HG03095 (cell line): ENCODE results near the gene CCL1.

Source experiments
- ATAC-seq: cut with Tn5 transposase; IDR thresholded peaks from one replicate; pipeline ENCODE4 v1.9.1; 2021; ENCODE audit warnings: moderate library complexity; ENCODE audit not compliant: unreplicated experiment

Gene CCL1

GRCh38 chr17:34363183-34363661 is at the start of gene CCL1:
CCL1 (minus strand) TSS chr17:34363233; CDS start chr17:34363161, 72 bp downstream.
- no peak for ATAC-seq

GRCh38 chr17:34412534-34412933 is 49.5 kb upstream of the CCL1 start:
- no peak for ATAC-seq

GRCh38 chr17:34411646-34412421 is 48.8 kb upstream of the CCL1 start:
- ATAC-seq = no peak

GRCh38 chr17:34409352-34409751 is 46.3 kb upstream of the CCL1 start:
- no peak for ATAC-seq

DNA sequence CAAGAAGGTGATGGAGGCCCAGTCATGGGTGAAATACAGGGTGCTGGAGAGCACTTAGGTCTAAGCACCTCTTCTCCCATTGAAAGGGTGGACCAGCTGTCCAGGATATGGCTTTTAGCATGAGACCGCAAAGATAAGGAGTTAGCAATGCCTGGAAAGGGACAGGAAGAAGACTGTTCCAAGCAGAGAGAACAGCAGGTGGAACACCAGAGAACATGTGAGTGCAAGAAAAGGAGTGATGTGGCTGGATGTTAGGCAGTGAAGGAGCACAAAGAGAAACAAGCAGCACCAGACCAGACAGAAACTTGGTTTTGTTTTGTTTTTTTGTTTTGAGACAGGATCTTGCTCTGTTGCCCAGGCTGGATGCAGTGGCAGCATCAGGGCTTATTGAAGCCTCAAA is 45.4 kb upstream of the CCL1 start:
- no peak for ATAC-seq

- ATAC-seq = no peak
Measured at GRCh38 chr17:34406226-34406625, 43.2 kb upstream of the CCL1 start.

- ATAC-seq = no peak
Measured at GRCh38 chr17:34403006-34403405, 40.0 kb upstream of the CCL1 start.

- ATAC-seq = no peak
Measured at GRCh38 chr17:34401165-34401564, 38.1 kb upstream of the CCL1 start.

GRCh38 chr17:34400301-34400931 is 37.4 kb upstream of the CCL1 start:
- ATAC-seq = no peak

- ATAC-seq = no peak
Measured at GRCh38 chr17:34399725-34400124, 36.7 kb upstream of the CCL1 start.

DNA sequence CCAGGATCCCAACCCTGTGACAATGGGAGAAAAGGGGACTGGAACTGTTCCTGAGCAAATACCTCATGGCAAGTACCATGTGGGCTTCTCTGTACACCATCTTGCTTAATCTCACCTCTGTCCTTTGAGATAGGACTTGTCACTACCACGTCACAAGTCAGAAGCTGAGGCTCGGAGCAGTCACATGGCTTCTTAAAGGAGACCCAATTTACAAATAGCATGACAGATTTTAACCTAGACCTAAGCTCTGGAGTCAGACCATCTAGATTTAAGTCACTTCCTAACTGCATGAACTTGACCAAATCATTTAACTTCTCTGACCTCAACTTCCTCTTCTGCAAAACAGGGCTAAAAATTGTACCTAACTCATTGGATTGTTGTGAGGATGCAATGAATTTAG is 36.0 kb upstream of the CCL1 start:
- ATAC-seq = no peak

DNA sequence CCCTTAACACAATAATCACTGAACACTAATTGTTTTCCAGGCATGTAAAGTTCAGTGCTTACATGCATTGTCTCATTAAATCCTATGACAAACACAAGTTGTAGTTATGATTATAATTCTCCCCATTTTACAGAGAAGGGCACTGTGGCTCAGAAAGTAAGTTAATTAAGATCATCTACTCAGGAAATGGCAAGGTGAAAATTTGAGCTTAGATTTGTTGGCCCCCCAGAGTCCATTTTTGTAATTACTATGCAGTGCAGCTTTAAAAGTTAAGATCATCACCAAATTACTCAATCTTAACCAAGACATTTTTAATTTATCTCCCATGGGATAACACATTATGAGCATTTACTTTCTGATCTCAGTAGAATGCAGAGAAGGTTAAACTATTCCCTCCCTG is 34.2 kb upstream of the CCL1 start:
- ATAC-seq = no peak

DNA sequence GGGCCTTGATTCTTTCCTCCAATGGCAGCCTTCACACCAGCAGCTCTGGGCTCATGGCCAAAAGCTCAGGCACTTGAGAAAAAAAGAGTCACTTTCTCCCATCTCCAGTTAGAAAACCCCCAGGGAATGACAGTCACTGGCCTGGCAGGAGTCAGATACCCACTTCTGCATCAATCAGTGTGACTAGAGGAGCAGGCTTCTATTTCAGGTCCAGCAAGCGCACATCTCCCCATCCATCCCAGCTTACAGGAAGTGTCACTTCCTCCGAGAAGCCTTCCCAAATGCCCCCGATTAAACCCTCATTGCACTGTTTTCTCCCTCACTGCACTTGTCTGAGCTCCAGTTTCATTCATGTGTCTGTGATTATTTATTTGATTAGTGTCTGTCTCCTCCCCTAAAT is 30.4 kb upstream of the CCL1 start:
- ATAC-seq = no peak

DNA sequence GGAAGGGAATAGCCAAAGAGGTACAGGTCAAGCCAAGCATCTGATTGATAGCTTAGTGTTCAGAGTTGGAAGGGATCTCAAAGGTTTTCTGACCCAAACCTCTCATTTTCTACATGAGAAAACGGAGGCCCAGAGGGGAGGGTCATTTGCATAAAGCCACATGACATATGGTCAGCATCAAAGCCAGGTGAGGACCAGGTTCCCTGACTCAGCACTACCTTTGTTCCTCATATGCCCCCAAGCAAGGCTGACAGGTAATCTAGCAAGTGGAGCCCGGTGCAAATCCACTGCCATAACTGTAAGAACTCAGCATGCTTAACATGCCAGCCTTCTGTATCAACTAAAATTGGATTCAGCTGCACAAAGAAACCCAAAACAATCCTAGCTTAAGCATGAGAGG is 28.2 kb upstream of the CCL1 start:
- ATAC-seq = no peak

- ATAC-seq = no peak
Measured at GRCh38 chr17:34390649-34391048, 27.6 kb upstream of the CCL1 start.

GRCh38 chr17:34389126-34389750 is 26.2 kb upstream of the CCL1 start:
- no peak for ATAC-seq

GRCh38 chr17:34387566-34387965 is 24.5 kb upstream of the CCL1 start:
- ATAC-seq = no peak

DNA sequence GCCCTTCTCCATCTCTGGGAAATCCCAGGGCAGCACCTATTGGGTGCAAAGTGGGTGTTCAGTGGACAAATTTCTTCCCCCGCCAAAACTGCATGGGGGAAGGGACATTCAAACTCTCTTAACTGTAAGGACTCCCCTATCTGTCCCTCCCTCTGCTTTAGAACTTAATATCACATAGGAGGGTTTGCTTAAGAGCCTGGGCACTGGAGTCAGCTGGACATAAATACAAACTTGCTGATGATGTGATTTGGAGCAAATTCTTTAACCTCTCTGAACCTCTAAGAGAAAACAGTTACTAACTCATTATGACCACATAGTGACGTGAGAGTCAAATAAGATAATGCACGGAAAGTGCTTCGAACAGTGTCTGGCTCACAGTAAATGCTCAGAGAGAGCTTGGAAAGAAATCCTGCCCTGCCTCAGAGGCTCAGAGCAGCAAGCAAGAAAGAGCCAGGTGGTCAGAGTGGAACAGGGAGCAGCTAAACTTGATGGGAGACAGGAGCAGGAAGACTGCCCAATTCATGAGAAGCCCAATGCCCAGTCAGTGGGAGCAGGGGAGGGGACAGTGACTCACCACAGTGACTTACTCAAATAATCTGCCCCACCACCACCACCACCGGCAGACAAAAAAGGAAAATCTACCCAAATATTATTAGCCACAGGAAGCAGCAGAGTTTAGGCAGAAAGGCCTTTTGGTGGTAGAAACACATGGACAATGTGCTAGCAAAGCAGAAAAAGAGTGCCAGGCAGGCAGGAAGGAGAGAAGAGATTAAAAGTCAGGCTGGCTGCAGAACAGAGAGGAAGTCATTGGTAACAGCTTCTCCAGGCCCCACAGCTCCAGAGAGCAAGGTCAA is 23.9 kb upstream of the CCL1 start:
- no peak for ATAC-seq

DNA sequence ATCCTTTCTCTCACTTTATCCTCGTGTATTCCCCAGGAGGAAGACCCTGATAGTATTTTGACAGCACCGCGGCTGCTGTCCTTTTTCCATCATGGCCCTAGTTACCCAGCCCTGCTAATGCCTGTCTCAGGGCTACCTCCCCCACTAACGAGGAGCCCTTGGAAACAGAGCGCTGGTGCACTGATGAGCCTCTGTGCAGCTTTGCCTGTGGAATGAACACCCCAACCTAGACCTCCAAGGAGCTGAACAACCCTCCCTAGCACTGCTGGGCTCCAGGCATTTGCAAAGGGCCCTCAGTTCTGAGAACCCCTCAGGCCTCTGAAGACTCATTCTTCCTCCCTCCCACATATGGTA is 23.3 kb upstream of the CCL1 start:
- no peak for ATAC-seq

GRCh38 chr17:34384822-34385605 is 22.0 kb upstream of the CCL1 start:
- no peak for ATAC-seq
